Left forelimb (tissue), 1 donor: ENCODE data around the gene RABGEF1.
"Not testable (repeated sequence)": the region's sequence is repeated elsewhere in the genome, so short reads cannot be mapped to it uniquely, and the experiment has no call there.

ENCODE experiments used
- DNase-seq: peaks from one replicate; pipeline ENCODE4 v3.0.0-alpha.2; 2018; ENCODE audit warnings: low spot score

Gene RABGEF1

DNA sequence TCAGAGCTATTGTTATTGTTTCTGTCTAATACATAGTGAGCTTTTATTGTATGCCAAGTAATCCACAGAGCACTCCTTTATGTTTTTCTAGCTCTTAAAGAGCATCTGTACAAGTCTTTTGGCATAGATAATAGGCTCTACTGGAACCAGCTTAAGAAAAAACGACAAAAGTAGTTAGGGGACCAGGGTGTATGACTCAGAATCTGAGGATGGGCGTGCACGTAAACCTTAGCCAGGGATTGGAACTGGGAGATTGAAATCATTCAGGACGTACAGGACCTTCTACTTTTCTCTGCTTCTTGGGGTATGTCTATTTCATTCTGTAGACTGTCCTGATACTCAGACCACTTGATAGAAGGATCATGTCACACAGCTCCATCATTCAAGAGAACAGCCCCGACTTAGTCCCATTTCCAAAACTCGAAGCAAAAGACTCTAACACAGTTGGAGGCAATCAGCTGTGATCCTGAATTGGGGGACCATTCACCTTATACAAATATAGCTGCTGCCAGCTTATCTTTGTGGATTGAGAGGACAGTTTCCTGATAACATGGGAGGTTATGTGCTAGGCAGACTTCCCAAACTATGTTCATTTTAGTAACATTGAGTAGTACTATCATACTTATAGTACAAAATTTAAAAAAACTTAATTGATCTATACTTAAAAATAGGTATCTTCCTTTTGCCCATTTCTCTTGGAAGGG is 24.9 kb downstream of the RABGEF1 start:
- DNase-seq: not testable (repeated sequence)

DNA sequence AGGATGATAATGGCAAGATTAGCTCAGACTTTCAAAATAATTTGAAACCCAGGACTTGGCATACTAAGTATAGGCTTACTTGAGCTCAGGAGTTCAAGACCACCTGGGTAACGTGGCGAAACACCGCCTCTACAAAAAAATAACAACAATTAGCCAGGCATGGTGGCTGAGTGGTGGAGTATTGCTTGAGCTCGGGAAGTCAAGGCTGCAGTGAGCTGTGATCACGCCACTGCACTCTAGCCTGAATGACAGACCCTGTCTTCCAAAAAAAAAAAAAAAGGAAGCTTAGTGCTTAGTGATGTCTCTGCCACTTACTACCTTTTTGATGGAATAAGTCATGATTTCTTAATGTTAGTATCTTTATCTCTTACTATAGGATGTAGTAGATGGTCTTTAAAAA is 25.5 kb downstream of the RABGEF1 start:
- no peak for DNase-seq

DNA sequence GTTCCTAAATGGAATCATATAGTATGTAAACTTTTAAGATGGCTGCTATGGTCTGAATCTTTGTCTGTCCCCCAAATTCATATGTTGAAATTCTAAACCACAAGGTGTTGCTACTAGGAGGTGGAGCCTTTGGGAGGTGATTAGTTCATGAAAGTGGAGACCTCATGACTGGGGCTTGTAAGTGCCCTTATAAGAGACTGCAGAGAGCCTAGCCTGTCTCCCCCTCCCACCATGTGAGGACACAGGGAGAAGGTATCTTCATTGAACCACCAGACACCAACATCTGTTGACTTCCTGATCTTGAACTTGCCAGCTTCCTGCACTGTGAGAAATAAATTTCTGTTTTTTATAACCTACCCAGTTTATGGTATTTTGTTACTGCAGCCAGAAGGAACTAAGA is 27.0 kb downstream of the RABGEF1 start:
- not testable (repeated sequence) for DNase-seq

DNA sequence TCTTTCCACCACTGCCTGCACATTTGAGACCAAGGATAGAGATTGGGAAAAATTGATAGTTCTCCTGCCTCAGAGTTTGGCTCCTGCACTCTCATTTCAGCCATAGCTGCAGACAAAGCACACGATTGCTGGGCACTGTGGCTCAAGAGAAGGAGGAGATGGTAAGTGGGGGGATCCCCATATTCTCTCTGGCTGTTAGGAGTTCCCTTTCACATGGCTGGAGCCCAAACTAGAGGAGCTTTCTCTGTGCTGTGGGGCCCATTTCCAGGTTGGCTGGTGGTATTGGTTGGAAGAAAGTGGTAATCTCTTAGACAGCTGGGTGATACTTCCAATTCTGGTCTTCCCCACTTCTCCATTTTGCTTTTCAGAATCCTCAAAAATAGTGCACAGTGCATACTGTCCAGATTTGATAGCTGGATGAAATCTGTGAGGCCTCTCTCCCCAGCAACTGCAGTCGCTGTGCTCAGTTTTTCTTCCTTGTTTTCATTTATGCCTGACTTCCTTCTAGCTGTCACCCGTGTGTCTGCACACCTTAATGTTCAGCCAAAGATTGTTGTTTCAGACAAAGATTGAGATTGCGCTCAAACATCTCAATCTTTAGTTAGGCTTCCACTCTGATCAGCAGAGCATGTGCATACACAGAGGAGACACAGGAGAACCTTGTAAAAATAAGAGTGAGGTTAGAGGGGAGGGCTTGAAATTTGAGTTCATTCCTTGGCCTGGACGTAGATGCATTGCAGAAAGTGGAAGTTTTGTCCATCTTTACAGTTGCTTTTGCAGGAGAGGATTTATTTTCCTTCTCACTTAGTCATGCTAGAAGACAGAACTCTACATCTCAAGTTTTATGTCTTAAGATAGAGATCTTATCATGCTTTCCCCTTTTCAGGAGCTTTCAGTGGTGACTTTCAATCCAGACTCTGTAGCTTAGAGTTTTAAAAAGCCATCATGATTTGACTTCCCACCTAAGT is 28.6 kb downstream of the RABGEF1 start:
- no peak for DNase-seq

DNA sequence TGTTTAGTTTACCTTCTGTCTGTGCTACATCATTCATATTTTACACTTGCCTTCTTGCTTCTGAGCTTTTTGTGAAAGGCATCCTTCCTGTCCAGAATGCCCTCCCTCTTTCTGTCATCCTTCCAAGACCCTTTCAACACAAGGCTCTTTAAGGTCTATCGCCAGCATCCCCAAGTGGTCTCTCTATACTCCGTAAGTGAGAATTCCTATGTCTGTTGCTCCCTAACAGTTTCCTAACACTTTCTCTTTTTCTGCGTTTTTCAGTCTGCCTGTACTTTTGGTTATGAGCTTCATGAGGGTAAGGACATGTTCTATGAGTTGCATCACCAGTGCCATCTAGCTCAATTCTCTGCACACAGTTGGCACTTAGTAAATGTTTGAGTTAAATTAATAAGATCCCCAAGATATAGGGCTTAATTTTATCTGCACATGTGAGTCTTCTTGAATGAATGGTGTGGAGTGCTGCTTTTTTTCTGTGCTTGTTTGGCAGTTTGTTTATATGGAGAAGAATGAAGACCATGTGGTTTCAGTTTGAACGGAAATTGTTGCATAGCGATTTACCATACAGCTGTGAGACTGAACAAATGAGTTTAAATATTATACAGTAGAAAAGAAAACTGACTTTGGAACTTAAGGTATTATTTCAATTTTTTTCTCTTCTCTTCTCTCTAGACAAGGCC is 29.4 kb downstream of the RABGEF1 start:
- no peak for DNase-seq

DNA sequence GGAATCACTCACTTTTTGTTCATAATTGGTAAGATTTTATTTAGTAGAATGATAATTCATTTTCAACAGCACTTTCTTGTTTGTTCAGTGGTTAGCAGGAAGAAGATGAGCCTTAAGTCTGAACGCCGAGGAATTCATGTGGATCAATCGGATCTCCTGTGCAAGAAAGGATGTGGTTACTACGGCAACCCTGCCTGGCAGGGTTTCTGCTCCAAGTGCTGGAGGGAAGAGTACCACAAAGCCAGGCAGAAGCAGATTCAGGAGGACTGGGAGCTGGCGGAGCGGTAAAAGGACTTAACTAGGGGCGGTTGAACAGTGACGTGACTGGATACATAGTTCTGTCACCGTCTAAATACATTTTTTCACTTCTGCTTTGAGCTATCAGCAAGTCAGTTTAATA is 31.3 kb downstream of the RABGEF1 start:
- DNase-seq: no peak

DNA sequence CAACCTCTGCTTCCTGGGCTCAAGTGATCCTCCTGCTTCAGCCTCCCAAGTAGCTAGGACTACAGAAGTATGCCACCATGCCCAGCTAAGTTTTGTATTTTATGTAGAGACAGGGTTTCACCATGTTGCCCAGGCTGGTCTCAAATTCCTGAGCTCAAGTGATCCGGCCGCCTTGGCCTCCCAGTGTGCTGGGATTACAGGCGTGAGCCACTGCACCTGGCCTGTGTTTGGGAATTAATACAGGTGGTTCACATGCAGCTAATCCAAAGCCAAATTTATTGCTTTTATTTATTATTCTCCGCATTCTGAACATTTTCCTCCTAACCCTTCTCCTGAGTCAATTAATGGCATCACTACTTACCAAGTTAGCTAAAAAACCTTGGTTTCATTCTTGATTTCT is 33.2 kb downstream of the RABGEF1 start:
- not testable (repeated sequence) for DNase-seq

DNA sequence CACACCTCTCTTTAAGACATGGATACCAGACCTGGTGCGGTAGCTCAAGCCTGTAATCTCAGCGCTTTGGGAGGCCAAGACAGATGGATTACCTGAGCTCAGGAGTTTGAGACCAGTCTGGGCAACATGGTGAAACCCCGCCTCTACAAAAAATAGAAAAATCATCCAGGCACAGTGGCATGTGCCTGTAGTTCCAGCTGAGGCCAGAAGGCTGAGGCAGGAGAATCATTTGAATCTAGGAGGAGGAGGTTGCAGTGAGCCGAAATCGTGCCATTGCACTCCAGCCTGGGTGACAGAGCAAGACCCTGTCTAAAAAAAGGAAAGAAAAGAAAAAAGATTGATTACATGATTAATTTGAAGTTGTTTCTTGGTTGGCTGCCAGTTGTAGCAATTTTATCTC is 35.9 kb downstream of the RABGEF1 start:
- not testable (repeated sequence) for DNase-seq

DNA sequence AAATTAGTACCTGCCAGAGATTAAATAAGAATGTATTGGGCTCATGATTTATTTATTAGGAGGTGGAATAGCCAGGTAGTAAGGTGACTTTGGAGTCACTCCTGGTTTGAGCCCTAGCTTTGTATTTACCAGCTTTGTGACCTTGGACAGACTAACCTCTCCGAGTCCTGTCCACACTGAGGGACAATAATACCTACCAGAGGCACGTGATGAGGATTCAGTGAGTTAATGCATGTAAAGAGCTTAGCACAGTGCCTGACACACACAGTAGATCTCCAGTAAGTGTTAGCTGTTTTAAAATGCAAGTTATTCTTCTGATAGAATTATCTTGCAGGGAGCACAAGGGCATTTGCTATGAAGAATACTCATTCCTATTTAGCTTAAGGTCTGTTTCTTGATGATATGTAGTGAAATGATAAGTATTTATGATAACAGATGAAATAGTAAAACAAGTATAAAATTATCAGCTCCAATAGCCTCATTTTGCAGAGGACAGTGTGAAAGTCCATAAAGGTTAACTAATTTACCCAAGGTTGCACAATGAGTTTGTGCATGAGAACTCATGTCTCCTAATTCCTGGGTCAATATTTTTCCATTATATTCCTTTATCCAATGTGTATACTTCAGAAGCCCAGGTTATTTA is 36.4 kb downstream of the RABGEF1 start:
- DNase-seq: no peak

DNA sequence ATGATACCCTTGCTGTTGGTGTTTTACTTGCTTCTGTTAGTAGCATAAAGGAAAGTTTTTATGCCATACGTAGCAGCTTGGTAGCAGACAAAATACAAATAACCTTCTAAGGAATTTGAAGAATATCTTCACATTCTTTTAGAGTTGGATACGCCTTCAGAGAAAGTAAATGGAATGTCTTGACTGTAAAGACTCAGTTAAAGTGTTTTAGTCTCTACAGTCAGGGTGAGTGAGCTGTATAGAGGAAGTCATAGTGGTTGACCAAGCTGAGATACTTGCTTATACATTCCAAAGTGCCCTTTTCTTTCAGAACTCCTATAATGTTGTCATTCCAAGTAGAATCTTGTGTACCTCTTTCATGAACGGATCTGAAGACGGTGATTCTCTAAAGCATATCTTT is 37.7 kb downstream of the RABGEF1 start:
- DNase-seq: no peak

DNA sequence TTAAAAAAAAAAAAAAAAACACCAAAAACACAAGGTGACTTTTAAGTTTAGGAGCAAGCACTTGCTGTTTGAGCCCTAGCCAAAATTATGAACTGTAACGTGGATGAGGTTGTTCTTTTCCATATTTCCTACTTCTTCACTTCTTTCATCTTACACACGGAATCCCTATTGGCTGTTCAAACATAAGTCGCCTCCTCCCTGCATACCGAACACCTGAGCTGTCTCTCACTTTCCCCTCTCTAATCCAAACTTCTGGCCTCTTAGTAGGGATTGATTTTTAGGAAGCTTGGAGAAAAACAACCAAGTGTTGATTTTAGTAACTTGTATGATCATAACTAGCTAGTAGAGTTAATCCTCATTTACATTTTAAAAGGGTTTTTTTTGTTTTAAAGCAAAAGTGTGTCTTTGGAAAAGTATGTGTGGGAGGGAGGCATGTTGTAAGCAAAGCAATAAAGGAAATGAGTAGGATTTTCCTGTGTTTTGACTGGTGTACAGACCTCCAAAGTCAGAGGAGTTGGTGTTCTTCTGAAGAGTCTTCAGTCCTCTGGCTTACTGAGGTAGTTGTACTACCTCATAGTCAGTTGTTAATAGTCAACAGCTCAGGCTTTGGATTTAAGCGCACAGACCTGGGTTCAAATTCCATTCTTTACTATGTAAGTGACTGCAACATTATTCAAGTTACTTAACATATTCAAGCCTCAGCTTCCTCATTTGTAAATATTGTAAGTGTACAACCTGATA is 39.3 kb downstream of the RABGEF1 start:
- DNase-seq: no peak

DNA sequence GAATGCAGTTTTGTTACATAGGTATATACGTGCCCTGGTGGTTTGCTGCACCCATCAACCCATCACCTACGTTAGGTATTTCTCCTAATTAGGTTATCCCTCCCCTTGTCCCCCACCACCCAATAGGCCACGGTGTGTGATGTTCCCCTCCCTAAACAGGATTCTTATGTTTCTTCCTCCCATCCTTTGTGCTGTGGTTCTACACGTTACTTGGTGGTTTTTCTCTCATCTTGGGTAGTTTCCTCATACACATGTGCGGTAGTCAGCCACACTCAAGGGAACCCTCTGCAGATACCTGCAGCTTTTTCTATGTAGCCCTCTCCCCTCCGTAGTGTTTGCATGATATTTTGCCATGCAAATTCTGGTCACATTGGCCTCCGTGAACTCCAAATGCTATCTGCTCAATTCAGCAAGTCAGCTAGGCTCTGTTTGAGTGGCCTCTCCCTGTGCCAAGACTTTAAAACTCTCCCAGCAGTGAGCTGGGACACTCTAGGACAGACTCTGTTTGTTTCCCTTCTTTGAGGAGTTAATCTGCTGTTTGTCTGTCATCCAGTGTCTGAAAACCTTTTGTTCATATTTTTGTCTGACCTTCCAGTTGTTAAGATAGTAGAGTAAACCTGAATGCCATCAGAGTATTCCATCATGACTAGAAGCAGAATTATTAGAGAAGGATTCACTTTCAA is 41.0 kb downstream of the RABGEF1 start:
- DNase-seq: no peak

DNA sequence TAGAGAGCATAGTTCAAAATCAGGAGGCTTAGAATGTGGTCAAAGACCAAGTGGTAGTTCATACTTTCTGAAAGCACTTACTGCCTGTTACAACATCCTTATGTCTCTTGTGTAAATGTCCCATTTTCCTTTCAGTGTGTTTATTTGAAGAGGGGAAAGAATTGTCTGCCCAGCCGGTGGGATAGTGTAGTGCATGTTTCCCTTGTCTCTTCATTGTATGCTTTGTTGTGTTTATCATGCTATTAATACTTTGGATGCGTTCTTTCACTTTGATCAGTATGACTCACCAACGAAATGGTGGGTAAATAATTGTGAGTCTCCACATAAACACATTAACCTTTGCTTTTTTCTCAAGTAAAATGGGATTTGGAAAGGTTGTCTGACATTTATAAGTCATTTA is 42.3 kb downstream of the RABGEF1 start:
- DNase-seq: not testable (repeated sequence)

DNA sequence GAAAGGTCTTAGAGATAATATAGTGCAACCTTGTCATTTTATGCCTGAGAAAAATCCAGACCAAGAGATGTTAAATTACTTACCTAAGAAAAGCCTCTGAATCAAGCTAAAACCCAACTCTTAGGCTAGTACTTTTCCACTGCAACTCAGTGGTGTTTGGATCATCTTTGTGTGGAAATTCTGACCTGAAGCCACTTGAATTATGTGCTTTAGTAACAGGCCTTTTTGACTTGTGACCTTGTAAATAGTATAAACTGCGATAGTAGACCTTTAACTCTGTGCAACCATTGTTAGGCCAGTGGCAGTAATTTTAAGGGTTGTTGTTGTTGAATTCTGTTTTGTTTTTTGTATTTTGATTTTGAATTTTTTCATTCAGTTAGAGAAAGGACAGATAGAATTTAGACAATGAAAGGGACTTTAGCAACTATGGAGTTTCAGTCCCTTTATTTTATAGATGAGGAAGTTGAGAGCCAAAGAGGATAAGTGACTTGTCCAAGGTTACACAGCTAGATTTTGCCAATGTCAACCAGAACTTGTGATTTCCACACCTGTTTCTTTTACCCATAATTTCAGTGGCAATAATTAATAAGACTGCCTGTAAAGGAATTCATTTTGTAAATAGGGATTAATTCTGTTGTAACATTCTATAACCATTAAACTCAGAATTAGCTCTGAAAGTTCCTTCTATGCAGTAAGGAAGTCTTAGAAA is 43.5 kb downstream of the RABGEF1 start:
- not testable (repeated sequence) for DNase-seq

DNA sequence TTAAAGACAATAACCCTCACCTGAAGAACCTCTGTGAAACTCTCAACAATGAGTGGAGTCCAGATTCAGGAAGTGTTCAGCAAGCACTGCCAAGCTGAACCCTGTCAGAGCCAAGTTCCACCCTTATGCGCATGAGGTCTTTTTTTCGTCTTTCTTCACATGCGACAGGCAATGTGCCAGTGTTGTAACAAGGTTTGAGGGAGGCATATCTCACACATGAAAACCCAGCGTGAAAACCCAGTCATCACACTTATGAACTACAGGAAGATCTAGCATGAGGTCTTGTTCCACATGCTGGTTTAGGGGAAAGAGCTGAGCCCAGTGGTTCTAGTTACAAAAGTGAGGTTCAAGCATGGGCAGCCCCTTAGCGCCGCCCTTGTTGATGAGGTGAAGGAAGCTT is 49.7 kb downstream of the RABGEF1 start:
- DNase-seq: no peak

DNA sequence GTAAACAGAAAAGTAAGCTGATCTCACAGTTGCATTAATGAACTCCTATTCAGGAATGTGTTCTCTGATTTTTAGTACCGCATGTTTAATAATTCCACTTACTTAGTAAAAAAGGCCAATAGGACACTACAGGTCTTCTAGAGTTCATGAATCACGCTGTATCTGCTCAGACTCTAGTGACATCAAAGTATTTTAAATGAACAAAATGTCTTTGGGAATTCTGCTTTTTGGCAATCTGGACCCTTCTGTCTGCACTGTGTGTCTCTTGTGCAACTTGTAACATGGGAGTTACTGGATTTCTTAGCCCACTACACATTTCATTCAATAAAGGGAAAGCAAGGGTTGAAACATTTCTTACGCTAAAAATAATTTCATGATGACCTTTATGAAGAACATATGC is 50.2 kb downstream of the RABGEF1 start:
- no peak for DNase-seq

DNA sequence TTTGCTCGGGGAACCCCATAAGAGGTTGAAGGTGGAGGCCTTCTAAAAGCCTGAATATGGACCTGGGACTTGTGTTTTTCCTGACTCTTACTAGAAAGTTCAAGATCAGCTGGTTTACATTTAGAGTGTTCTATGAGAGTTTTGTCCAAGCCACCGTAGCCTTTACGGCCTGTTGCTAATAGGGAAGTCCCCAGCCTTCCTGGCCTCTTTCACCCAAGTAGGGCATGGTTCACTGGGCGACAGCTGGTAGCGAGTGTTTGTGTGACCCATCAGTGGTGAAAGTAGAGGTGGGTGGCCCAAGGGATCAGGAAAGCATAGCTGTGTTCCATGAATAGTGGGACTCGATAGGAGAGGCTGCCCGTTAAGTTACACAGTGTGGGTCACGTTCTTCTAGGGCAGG is 60.1 kb downstream of the RABGEF1 start:
- DNase-seq: no peak

DNA sequence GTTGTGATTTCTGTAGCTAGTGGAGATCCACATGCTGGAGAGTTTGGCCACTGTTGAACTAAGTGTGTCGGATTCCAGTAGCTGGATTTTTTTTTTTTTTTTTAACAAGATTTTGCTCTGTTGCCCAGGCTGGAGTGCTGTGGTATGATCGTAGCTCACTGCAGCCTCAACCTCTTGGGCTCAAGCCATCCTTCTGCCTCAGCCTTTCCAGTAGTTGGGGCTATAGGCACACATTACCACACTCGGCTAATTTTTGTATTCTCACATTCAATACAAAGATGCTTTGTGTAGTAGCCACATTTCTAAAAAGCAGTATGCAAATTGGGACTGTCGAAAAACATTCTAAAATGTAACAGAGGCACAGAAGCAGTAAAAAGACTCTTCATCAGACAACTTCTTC is 63.5 kb downstream of the RABGEF1 start:
- no peak for DNase-seq

DNA sequence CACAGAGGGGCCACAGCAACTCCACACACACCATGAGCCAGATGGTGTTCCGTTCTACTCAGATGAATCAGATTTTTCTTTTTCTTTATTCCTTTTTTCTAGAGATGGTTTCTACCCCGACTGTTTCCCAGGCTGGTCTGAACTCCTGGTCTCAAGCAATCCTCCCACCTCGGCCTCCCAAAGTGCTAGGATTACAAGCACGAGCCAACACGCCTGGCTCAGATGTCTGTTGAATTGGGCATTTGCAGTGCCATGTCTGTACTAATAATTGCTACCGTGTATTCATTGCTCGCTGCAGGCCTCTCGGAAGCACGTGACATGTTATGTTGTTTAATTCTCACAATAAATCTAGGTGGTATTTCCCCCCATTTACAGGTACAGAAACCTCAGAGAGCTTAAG is 67.2 kb downstream of the RABGEF1 start:
- DNase-seq: no peak

DNA sequence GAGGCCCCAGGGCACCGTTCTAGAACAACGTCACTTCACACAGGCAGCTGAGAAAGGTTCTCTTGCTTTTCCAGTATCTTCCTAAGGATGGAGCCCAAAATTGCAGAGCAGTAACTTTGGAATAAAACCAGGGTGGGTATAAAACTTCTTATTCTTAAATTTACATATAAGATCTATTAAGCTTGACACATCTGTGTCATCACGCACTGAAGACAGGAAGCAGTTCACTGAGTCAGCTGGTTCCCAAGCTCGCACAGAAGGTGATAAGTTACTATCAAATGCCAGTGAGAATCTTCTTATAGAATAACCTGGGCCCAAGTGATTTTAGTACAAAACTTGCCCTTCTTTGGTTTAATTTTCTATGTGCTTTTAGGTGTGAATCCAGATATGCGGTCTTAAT is 70.2 kb downstream of the RABGEF1 start:
- DNase-seq: no peak
